ENCODE results near the gene ACKR2.

The ACKR2 gene

DNA sequence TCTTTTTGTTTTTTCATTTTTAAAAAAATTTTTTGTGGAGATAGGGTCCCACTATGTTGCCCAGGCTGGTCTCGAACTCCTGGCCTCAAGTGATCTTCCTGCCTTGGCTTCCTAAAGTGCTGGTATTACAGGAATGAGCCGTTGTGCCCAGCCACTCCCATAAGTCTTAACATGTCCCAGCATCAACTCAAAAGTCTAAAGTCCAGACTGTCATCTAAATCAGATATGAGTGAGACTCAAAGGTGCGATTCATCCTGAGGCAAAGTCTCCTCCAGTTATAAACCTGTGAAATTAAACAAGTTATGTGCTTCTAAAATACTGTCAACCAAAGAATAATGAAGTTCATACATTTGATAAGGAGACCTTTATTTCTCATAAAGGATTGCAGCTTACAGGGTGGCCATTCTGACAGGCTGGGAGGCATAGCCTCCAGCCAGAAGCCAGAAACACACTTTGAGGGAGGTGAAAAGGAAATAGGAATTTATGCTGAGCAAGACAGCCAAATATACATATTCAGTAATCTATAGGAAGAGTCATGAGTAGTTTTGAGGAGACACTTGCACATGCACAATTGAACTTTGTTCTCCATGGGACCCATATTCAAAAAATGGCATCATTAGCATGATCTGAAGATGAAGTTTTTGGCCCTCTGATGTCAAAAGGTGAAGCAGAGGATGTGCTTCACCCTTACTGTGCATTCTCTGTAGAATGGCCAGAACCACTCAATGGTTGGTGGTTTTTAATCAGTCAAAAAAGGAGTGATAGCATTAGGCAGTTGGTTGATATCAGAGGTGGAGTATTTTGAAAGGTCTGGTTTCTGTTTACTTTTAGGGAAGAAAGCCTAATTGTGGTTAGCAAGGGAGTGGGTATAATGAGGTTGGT, 85.7 kb downstream of the ACKR2 start:
- DNase-seq = no peak

DNA sequence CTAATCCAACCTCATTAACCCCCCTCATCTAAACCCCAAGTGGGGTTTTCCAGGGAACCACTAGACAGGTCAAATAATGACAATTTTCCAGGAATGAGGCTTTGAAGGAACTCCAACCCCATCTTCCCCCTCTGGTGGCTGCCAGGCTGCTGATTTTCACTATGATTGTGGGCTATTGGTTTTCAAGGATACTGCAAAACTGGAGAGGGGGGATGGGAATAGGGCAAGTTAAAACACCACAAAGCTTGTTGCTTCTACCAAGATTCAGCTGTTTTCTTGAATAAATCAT, 86.3 kb downstream of the ACKR2 start:
- no peak for DNase-seq

DNA sequence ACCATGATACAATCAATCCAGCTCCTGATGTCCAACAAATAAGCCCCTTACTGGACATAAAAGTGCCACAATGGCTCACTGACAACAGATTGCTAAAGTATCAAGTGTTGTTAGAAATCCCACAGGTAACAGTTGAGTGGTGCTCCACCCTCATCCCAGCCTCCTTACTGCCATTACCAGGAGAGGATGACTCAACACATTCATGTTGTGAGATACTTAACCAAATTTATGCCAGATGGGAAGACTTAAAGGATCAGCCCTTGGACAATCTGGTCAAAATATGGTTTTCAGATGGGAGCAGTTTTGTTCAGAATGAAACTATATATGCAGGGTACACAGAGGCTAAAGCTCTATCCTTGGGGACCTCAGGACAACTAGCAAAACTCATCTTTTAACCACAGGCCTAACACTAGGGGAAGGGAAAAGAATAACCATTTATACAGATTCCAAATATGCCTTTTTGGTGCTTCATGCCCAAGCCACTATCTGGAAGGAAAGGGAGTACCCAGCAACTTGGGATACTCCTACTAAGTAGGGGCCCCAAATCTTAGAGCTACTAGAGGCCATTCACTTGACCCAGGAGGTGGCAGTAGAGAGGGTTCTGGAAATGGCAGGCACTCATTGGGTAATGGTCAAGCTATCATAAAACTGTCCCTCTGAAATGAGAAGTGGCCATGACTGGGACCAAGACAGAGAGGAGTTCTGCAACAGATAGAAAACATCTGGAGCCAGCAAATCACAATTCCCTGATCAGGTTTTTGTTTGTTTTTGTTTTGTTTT, 89.8 kb downstream of the ACKR2 start:
- DNase-seq = no peak

DNA sequence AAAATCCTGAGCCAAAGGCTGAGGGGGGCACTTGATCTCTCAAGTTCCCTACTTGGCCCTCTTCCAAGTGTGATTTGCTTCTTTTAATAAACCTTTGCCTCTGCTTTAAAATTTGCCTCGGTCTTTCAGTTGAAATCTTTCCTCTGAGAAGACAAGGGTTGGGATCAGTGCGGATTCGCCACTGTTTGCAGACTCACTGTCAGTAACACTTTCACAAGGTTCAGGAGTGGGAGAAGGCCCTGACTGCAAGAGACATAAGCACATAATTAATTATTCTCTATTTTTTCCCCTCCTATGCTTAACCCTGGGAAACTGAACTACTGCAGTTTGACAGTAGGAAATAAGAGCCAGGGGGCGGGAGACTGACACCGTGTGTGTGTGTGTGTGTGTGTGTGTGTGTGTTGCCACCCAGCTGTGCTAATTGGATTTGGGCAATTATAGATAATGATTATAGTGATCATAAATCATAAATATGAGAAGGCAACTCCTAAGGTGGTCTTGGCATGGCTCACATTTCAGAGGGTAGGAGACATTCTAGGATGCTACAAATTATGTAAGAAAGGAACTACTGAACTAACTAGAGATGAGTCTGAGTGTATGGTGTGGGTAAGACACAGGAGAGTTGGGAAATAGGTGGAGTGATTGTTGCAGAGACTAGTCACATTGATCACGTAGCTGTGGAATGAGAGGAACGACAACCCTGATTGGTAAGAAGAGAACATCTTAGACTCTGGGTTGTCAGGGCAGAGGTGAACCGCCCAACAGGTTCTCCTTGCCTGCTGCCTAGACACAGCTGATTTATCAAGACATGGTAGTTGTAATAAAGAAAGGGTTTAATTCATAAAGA, 91.2 kb downstream of the ACKR2 start:
- no peak for DNase-seq

DNA sequence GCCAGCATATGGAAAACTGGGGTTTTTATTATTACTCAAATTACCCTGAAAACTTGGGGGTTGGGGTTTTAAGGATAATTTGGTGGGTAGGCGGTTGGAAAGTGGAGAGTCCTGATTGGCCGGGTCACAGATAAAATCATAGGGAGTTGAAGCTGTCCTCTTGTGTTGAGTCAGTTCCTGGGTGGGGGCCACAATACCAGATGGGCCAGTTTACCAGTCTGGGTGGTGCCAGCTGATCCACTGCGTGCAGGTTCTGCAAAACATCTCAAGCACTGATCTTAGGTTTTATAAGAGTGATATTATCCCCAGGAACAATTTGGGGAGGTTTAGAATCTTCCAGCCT, 91.8 kb downstream of the ACKR2 start:
- DNase-seq = no peak

DNA sequence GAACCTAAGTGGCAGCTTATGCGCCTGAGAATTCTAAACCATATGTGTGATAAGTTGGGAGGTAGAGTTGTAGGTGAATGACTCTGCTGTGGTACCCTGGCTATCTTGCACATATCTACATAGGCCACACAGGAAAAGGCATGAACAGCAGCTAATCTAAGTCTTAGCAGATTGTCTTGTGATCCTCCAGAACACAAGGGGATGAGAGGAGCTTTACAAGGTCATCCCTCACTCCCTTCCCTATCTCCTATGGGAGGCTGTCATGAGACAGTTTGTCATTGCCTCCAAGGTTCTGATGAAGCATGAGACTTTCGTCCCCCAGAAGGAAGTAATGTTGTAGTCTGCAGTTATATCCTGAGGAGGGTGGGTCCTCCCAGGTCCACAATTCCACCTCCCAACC, 93.0 kb downstream of the ACKR2 start:
- no peak for DNase-seq

DNA sequence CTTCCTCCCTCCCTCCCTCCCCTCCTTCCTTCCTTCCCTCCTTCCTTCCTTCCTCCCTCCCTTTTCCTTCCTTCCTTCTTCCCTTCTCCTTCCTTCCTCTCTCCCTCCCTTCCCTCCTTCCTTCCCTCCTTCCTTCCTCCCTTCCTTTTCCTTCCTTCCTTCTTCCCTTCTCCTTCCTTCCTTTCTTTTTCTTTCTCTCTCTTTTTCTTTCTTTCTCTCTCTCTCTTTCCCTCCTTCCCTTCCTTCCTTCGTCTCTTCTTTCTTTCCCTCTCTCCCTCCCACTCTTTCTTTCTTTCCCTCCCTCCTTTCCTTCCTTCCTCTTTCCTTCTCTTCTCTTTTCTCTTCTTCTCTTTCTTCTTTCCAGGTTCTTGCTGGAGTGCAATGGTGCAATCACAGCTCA, 94.8 kb downstream of the ACKR2 start:
- no peak for DNase-seq

DNA sequence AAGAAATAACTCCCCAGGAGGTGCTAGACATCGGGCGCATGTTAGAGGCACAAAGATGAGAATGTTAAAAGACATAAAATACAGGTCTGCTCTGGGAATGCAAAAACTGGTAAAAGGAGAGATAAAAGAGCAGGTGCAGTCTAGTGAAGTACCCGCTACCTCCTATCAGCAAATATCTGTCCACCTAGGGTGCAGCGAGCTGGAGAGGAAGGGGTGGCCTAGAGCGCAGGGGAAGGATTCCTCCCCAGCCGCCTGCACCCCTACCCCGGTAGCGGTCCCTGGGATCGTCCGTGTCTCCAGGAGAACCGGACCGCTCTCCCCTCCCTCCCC, 96.5 kb downstream of the ACKR2 start:
- no peak for DNase-seq

DNA sequence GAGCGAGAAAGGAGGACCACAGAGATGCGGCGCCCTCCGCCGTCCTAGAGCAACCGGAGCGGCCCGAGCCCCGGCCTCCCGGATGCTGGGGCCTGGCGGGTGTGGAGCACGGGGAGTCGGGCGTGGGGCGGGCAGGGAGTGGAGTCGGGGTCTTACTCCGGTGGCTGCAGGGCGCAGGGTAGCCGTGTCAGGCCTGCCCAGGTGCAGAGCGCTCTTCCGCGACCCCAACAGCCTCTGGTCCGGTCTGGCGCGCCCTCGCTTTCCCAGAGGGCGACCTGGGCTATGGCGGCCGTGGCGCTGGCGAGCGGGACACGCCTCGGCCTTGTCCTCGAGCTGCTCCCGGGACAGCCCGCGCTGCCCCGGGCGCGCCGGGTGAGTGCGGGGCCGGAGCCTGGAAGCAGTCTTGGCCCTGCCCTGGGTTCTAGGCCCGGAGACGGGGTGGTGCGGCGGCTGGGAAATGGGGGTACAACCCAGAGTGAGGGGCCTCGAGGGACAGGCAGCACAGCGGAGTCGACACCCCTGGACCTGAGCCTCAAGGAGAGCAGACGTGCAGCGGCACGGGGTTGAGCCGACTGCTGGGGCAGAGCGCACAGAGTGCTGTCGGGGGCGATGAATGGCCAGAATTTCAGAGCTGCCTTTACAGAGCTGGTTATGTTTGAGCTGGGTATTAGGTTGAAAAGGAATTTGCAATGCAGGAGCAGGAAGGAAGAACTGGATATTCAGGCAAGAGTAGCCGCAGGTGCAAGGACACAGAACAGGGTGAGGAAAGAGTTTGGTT, 97.0 kb downstream of the ACKR2 start, which contains the start of gene ZNF662:
TSS of gene ZNF662 (plus strand) at position 73 of the 778 bp plus-strand sequence. CDS start 1,973 bp downstream, outside the sequence.
- DNase-seq = no peak

DNA sequence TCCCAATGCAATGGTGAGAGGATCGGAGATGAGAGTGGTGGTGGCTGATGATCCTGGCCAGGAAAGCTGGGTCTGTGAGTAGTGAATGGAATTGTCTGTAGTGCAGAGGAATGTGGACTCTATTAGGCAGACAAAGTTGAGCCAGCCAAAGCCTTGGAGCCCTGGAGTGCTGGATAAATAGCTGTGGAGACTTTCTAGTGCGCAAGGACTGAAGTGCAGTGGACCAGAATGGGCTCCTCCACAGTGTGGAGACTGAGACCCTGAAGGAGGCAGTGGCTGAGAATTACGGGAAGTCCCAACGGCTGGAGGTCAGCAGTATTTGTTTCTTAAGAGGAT, 97.6 kb downstream of the ACKR2 start:
- no peak for DNase-seq

DNA sequence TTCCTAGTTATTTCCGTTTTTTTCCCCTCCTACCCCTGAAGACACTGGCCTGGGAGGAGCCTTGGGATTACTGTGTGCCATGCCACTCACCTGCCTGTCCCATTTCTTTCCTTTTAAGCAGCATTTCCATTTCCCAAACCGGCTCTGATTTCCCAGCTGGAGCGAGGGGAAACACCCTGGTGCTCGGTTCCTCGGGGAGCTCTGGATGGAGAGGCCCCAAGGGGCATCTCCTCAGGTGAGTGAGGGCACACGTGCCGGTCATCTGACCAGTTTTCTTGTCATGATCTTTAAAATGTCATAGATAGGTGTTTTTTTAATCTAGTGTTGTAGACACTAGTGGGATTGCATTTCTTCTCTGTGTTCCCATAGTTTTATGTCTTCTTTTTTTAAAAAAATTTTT, 99.4 kb downstream of the ACKR2 start:
- no peak for DNase-seq

DNA sequence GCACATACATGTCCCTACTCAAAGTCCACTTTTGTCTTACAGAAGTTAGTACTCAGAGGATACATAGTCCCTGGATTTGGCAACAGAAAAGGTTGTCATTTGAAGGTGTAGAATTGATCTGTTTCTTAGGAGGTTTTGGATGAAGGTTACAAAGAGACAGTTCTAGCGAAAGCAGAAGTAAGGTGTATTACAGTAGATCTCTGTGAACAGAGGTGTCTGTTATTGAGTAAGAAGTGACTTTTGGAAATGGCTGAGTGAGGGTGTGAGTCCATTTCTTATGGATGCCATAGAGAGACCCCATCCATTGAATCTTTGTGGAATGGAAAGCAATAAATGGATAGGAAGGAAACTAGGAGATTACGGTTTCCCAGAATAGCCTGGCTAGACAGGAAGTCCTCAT, 102.3 kb downstream of the ACKR2 start:
- no peak for DNase-seq

DNA sequence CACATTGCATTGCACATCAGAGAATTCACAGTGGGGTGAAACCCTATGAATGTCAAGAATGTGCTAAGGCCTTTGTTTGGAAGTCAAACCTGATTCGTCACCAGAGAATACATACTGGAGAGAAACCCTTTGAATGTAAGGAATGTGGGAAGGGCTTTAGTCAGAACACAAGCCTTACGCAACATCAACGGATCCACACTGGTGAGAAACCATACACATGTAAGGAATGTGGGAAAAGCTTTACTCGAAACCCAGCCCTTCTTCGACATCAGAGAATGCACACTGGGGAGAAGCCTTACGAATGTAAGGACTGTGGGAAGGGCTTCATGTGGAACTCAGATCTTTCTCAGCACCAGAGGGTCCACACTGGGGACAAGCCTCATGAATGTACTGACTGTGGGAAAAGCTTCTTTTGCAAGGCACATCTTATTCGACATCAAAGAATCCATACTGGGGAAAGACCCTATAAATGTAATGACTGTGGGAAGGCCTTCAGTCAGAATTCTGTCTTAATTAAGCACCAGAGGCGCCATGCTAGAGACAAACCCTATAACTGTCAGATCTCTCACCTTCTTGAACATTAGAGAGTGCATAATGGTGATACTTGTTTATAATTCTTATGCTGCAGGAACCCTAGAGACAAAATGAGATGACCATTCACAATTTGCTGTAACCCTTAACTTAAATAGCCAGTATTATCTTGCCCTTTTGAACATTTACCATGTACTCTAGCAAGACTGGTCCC, 105.7 kb downstream of the ACKR2 start:
- no peak for DNase-seq
